Activated T-cell treated with anti-CD3 and anti-CD28 coated beads, Interleukin-2, amount 50 U/mL, for 24 hours (primary cell): ENCODE data around the gene ARHGEF35.
"Not testable (repeated sequence)": the region's sequence is repeated elsewhere in the genome, so short reads cannot be mapped to it uniquely, and the experiment has no call there.

Source experiments
- DNase-seq: peaks from one replicate; pipeline ENCODE4 v3.0.0-alpha.2; 2020
- H3K27ac Mint-ChIP-seq: 2 replicates; pipeline ENCODE4 v1.8.0; 2020; ENCODE audit warnings: mild to moderate bottlenecking, mixed read lengths
- H3K27me3 Mint-ChIP-seq: 2 replicates; pipeline ENCODE4 v1.8.0; 2020; ENCODE audit warnings: mixed read lengths
- H3K36me3 Mint-ChIP-seq: 2 replicates; pipeline ENCODE4 v1.8.0; 2020; ENCODE audit warnings: low read depth, mixed read lengths
- H3K4me1 Mint-ChIP-seq: 2 replicates; pipeline ENCODE4 v1.8.0; 2020; ENCODE audit warnings: low read depth, mixed read lengths
- H3K4me3 Mint-ChIP-seq: 2 replicates; pipeline ENCODE4 v1.8.0; 2020; ENCODE audit warnings: mild to moderate bottlenecking, moderate library complexity, mixed read lengths
- H3K9me3 Mint-ChIP-seq: 2 replicates; pipeline ENCODE4 v1.8.0; 2020; ENCODE audit warnings: mixed read lengths

Gene ARHGEF35

DNA sequence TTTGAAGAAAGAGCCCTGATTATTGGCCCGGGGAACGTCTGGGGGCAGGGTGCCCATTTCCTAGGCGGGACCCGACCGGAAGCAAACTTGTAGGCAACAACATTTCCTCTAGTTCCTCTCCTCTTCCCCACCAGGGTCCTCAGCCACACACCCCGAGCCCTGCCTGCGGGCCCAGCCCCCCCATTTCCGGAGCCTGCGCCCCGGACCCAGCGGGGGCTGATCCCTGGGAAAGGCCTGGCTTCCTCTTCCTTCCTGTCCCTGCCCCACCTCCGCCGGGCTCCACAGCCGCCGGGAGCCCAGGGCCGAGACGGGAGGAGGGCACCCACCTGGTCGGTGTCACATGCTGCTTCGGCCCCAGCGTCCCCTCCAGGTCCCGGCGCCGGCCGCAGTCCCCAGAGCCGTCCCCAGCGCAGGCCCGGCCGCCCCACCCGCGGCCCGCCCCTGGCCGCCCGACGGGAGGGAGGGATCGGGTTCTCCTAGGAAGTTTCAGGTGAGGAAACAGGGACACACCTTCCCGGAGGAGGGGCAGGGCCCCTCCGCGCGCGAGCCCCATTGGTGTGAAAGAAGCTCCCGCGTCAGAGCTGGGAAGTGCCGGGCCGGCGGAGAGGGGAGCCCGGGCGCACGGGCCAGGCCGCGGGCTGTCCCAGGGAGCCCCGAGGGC, at the start of gene ARHGEF35:
Gene ARHGEF35 (minus strand): TSS at position 622 of the 661 bp plus-strand sequence. CDS start 7,450 bp downstream, outside the sequence.
- H3K36me3 Mint-ChIP-seq, H3K4me1 Mint-ChIP-seq, H3K9me3 Mint-ChIP-seq, H3K27me3 Mint-ChIP-seq: not testable (repeated sequence)
- DNase-seq, result peak; percentile 35
- H3K4me3 Mint-ChIP-seq, result peak within 1 kb of the TSS; percentile 57
- peak within 1 kb of the TSS; percentile 55 for H3K27ac Mint-ChIP-seq

DNA sequence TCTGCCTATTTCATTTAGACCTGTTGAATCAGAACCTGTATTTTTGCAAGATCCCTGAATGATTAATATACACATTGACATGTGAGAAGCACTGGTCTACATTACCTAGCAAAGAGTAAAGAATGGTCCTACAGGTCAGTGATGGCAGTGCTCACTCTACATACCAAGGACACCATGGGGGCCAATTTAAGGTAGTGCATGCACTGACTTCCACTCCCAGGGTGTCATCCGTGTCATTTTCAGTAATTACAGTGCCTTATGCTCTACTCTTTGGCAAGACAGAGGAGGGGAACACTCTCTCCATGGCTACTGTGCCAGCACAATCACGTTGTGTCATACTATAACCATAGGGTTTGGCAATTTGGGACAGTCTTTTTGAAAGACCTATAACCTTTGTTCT, 49.7 kb upstream of the ARHGEF35 start:
- not testable (repeated sequence) for H3K9me3 Mint-ChIP-seq, H3K4me1 Mint-ChIP-seq, H3K4me3 Mint-ChIP-seq, H3K27ac Mint-ChIP-seq, H3K36me3 Mint-ChIP-seq, DNase-seq, H3K27me3 Mint-ChIP-seq

DNA sequence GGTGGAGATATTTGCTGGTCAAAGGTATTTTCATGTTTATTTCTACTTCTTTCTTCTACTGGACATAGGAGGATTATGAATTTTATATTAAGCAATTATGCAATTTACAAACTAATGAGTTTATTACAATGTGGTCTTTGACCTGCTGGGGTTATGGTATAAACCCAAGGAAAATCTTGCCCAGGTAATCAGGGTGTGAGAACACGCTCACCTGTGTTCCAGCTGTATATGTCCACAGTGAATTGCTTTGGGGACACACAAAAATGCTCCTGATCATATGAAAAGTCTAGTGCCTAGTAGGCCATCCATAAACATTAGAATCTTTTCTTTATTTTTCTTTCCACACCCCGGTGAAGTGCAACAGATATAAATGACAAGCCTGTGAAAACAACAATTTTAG, 43.7 kb upstream of the ARHGEF35 start, which contains the start of gene OR2A42:
Gene OR2A42 (minus strand): TSS at position 241 of the 400 bp plus-strand sequence. CDS start 6,762 bp downstream, outside the sequence.
- H3K27me3 Mint-ChIP-seq, H3K4me1 Mint-ChIP-seq, H3K36me3 Mint-ChIP-seq, H3K9me3 Mint-ChIP-seq, H3K4me3 Mint-ChIP-seq, H3K27ac Mint-ChIP-seq, DNase-seq: not testable (repeated sequence)

DNA sequence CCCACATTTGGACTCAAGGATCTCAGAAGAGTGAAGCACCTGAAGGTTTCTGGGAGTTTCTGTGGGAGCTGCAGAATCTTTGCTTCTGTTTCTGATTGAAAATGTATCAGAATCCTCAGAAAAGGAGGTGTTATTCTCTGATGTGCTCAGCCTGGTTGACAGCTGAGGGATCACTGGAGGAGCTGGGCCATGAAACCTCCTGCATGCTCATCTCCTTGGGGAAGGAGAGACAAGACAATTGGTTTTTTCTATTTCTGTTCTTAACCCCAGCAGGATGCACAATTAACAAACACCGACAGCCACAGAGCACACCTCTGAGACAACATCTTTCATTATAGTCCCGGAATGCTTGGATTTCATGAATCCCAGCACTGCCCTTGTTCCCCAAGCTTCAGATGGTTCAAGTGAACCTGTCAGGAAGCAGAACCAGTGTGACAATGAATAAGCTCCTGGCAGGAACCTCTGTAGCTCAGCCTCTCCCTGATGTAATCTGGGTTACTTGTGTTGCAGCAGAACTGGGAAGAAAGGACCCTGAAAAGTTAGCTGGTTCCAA, 43.0 kb upstream of the ARHGEF35 start:
- DNase-seq, H3K4me1 Mint-ChIP-seq, H3K27ac Mint-ChIP-seq, H3K36me3 Mint-ChIP-seq, H3K4me3 Mint-ChIP-seq, H3K27me3 Mint-ChIP-seq, H3K9me3 Mint-ChIP-seq: not testable (repeated sequence)

DNA sequence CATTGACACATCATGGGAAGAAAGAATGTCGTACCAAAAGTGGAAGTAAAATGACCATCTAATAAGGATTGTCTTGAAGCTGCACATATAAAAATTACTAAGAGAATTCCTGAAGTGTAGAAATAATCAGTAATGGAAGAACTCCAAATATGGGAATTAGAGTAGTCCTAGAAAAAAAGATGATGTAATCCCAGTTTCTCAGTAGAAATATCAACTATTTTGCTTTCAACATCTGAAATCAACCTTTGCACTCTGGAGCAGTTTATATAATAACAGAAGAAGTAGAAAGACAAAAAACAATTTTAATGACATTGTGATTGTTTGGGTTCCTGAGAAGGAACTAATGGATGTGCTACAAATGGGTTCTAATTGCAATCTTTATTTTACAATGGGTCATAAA, 37.4 kb upstream of the ARHGEF35 start:
- H3K4me1 Mint-ChIP-seq, H3K36me3 Mint-ChIP-seq, H3K4me3 Mint-ChIP-seq, DNase-seq, H3K27me3 Mint-ChIP-seq, H3K27ac Mint-ChIP-seq, H3K9me3 Mint-ChIP-seq: not testable (repeated sequence)

DNA sequence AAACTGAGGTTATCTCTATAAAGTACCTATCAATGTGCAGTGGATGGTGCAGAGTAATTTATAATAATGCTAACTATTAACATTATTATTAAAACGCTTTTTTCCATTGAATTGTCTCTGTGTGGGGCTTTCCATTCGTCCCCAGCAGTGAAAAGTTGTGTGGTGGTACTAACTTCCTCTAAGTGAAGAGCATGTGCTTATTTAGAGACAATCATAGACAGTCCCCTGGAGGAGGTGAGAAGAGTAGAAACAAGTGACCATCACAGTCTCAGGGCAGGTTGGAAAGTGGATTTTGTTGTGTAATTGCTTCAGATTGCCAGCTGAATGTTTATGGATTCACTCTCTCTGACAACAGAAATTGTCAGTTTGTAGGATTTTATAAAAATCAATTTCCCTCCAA, 35.4 kb upstream of the ARHGEF35 start:
- H3K9me3 Mint-ChIP-seq, H3K4me3 Mint-ChIP-seq, H3K27ac Mint-ChIP-seq, H3K27me3 Mint-ChIP-seq, DNase-seq, H3K36me3 Mint-ChIP-seq, H3K4me1 Mint-ChIP-seq: not testable (repeated sequence)

DNA sequence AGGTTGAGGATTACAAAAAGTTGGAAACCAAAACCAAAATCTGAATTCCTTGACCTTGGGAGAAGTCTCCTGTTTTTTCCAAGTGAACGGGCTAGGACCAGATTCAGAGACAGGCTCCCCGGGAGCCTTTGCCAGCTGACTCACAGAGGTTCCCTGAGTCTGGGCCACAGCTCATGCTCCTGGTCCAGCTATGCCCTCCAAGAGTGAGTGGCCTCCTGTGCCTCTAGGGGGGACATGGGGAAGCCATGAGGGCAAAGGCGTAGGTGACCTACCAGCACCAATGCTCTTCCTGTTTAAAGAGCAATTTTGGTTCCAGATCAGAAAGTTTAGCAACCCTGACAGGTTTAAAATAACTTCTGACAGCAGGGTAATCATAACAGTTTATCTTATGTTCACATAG, 33.2 kb upstream of the ARHGEF35 start:
- H3K4me3 Mint-ChIP-seq, H3K36me3 Mint-ChIP-seq, H3K27me3 Mint-ChIP-seq, DNase-seq, H3K9me3 Mint-ChIP-seq, H3K4me1 Mint-ChIP-seq, H3K27ac Mint-ChIP-seq: not testable (repeated sequence)

DNA sequence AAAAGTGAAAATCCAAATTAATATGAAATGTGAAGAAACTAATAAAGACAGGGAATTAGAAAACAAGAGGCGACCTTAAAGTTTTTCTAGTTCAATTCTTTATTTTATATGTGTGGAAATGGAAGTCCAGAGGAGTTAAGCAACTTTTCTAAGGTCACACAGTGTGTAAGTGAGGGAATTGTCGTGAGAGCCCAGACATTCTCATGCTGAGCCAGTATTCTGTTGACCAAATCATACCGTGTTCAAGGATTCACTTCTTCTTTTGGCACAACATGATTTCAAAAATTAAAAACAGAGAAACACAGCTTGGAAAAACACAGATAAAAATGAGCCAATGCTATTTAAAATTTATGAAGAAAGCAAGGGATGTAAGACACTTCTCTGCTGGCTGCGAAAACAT, 31.2 kb upstream of the ARHGEF35 start:
- not testable (repeated sequence) for H3K36me3 Mint-ChIP-seq, H3K9me3 Mint-ChIP-seq, H3K4me1 Mint-ChIP-seq, H3K27ac Mint-ChIP-seq, DNase-seq, H3K27me3 Mint-ChIP-seq, H3K4me3 Mint-ChIP-seq

DNA sequence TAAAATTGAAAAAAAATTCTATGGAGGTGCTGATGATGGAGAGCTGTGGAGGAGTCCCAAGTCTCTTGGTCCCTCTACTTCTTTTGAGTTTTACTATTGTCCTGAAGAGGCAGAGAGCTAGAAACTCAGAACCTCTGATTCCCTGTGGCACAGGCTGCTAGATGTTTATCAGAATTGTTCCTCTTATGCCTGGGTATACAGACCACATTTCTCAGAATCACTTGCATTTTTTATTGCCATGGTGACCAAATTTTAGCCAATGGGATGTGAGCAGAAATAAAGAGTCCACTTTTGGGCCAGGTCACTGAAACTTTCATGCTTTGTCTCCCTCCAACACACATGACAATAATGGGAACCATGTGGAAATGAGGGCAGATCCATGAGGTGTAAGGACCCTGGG, 28.0 kb upstream of the ARHGEF35 start:
- not testable (repeated sequence) for H3K9me3 Mint-ChIP-seq, H3K4me3 Mint-ChIP-seq, H3K4me1 Mint-ChIP-seq, H3K36me3 Mint-ChIP-seq, H3K27ac Mint-ChIP-seq, H3K27me3 Mint-ChIP-seq, DNase-seq

DNA sequence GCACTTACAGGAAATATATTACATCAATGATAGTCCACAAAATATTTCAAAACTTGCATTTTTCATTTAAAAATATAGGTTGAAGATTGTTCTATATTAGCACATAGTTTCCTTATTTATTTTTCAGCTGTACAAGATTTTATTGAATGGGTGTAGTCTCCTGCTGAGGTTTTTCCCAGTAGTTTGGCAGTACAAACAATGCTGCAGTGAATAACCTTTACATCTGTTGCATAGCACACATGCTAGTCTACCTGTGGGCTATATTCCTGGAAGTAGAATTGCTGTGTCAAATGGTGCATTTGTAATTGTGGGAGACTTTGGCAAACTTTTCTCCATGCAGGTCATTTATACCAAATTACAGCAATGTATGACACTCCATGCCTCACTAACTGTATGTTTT, 24.9 kb upstream of the ARHGEF35 start:
- H3K36me3 Mint-ChIP-seq, H3K27ac Mint-ChIP-seq, H3K27me3 Mint-ChIP-seq, H3K4me1 Mint-ChIP-seq, DNase-seq, H3K4me3 Mint-ChIP-seq, H3K9me3 Mint-ChIP-seq: not testable (repeated sequence)

DNA sequence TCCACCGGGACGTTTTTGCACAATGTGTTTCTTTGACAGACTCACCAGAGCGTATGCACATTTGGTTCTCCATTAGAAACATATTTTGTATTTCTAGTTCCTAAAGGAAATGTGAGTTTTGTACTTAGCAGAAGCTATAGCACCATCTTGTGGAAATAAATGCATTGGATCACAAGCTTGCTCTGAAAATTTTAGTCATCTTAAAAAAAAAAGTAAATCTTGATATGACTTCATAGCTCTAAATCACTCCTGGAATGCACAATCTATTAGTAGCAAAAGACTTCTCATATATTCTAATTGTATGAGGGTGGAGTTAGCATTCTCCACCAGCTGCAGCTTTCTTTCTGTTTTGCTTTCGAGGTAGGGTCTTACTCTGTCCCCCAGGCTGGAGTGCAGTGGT, 23.5 kb upstream of the ARHGEF35 start:
- not testable (repeated sequence) for H3K4me3 Mint-ChIP-seq, H3K9me3 Mint-ChIP-seq, DNase-seq, H3K4me1 Mint-ChIP-seq, H3K36me3 Mint-ChIP-seq, H3K27me3 Mint-ChIP-seq, H3K27ac Mint-ChIP-seq

DNA sequence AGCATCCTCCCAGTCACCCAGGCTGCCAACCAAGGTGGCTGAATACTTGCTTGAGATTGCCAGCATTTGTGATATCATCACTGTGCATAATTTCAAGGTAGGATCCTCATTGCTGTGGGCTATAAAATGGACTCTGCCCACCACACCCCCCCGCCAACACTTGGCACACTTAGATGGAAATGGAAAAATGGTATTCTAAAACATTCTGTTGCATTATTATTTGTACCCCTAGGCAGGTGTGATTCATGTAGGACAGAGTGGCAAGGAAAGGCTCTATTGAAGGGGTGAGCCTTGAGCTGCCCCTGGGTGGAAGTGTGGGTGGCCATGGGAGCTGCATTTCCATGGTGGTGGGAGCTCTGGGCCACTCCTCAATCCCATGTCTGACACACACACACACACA, 22.9 kb upstream of the ARHGEF35 start:
- H3K36me3 Mint-ChIP-seq, H3K27ac Mint-ChIP-seq, DNase-seq, H3K27me3 Mint-ChIP-seq, H3K4me1 Mint-ChIP-seq, H3K9me3 Mint-ChIP-seq, H3K4me3 Mint-ChIP-seq: not testable (repeated sequence)

DNA sequence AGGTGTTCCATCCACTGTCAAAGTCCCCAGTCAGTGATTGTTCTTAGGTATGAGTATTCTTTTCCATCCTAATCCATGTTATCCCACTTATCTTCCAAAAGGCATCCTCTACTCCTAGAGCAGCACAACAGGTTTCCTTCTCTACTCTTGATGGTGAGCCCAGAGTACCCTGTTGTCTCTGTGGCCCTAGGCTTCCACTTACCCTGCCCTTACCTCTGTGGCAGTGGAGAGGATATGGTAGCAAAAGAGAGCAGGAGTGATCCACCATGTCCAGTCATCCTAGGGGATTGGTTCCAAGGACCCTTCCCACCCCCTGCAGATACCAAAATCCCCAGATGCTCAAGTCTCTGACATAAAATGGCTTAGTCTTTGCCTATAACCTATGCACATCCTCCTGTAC, 21.6 kb upstream of the ARHGEF35 start:
- not testable (repeated sequence) for H3K4me1 Mint-ChIP-seq, H3K4me3 Mint-ChIP-seq, H3K27ac Mint-ChIP-seq, H3K27me3 Mint-ChIP-seq, DNase-seq, H3K36me3 Mint-ChIP-seq, H3K9me3 Mint-ChIP-seq

DNA sequence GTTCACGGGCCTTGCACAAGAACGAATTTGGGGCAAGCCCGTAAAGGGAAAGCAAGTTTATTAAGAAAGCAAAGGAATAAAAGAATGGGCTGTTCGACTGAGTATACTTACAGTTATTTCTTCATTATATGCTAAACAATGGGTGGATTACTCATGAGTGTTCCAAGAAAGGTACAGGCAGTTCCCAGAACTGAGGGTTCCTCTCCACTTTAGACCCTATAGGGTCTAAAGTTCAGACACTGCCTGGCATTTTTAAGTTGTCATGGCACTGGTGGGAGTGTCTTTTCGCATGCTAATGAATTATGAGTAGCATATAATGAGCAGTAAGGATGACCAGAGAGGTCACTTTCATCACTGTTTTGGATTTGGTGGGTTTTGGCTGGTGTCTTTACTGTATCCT, 9.7 kb upstream of the ARHGEF35 start:
- H3K4me1 Mint-ChIP-seq, H3K27ac Mint-ChIP-seq, H3K36me3 Mint-ChIP-seq, H3K27me3 Mint-ChIP-seq, H3K9me3 Mint-ChIP-seq, H3K4me3 Mint-ChIP-seq, DNase-seq: not testable (repeated sequence)

DNA sequence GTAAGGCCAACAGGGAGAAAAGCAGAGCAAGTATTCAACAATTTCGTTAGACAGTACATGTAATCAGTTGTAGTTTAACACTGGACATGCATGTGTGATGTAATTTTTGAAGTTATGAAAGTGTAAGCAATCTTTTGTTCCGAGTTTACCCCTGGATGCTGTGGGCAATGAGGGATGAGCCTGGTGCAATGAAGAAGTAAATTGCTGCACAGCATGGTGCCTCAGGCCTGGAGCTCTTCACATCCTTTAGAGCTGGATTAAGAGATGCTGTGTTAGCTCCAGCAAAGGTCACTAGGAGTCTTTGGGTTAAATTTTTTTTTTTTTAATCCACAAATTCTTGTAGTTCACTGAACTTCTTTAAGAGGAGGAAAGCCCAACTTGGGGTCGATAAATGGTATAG, 7.5 kb upstream of the ARHGEF35 start:
- H3K4me3 Mint-ChIP-seq, H3K36me3 Mint-ChIP-seq, H3K27ac Mint-ChIP-seq, H3K4me1 Mint-ChIP-seq, H3K27me3 Mint-ChIP-seq, H3K9me3 Mint-ChIP-seq, DNase-seq: not testable (repeated sequence)

DNA sequence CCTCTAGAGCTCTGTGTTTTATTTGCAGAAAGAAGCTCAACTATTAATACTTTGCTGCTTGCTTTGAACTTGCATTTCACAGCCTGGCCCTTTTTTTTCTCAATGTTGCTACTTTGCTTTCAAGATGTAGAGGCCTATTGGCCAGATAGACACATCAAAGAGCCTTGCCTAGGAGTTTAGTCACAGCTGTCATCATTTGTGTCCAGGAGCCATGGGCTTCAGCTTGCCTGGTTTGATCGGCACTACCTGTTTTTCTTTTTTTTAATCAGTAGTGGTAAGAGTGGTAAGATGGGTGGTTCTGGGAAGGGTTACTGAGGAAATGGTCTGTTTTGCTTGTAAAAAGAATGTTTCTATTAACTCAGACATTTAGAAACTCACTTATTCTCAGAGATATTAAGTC, 6.3 kb upstream of the ARHGEF35 start:
- not testable (repeated sequence) for H3K36me3 Mint-ChIP-seq, H3K4me1 Mint-ChIP-seq, H3K27ac Mint-ChIP-seq, DNase-seq, H3K27me3 Mint-ChIP-seq, H3K4me3 Mint-ChIP-seq, H3K9me3 Mint-ChIP-seq
